B cell (primary cell): ENCODE results near the gene SP100. TPM values are rescaled to one million over a fixed set of nuclear protein-coding genes. Genes with fewer than 3 reads are reported as not detected.
"Not testable (repeated sequence)": the region's sequence is repeated elsewhere in the genome, so short reads cannot be mapped to it uniquely, and the experiment has no call there.

ENCODE experiments used
- ATAC-seq: fragments of 200-7000 bp; cut with Tn5 transposase; one replicate; pipeline ENCODE4 v1.10.0; 2021; ENCODE audit warnings: low read depth, mild to moderate bottlenecking, moderate number of reproducible peaks, moderate library complexity
- CTCF ChIA-PET: fragments of 350-600 bp; sonication (Branson Sonifier 250); formaldehyde crosslinking; loops from one replicate; lab custom pipeline; 2021; ENCODE audit warnings: antibody characterized with exemption, inconsistent platforms; lab: Charles Lee
- POLR2A ChIA-PET: fragments of 350-600 bp; sonication (Branson Sonifier 250); formaldehyde crosslinking; loops from one replicate; lab custom pipeline; 2021; ENCODE audit warnings: antibody characterized with exemption; lab: Charles Lee
- DNase-seq: peaks from one replicate; pipeline ENCODE4 v3.0.0; 2013
- H2AFZ ChIP-seq: 2 replicates; pipeline ENCODE4 v1.6.1; 2012; ENCODE audit warnings: mild to moderate bottlenecking, low read depth, low read length; ENCODE audit not compliant: insufficient read depth, poor library complexity, severe bottlenecking
- H3K27ac ChIP-seq, 2 donors: 1 replicate in 1 of 2; 2 replicates in 1 of 2; pipeline ENCODE4 v1.5.1; 2012 to 2013; ENCODE audit warnings: low read length in 2 of 2, mild to moderate bottlenecking in 2 of 2, moderate library complexity in 1 of 2
- H3K27me3 ChIP-seq, 4 experiments: fragments of 200-600 bp in 1 of 4; sonication (generic) in 1 of 4; replicated peaks in 1 of 4; 1 replicate in 2 of 4; 2 replicates in 2 of 4; pipeline versions ENCODE4 v1.6.1 to v1.7.0; 2013 to 2016; ENCODE audit warnings: low read length in 3 of 4, mild to moderate bottlenecking in 2 of 4, mixed read lengths in 1 of 4, moderate library complexity in 1 of 4; ENCODE audit not compliant: insufficient read depth in 4 of 4, control insufficient read depth in 3 of 4; ENCODE audit errors: control extremely low read depth in 1 of 4
- H3K36me3 ChIP-seq, 2 experiments: replicated peaks in 1 of 2; 1 replicate in 1 of 2; 2 replicates in 1 of 2; pipeline versions ENCODE4 v1.6.1 to v1.7.1; 2013; ENCODE audit warnings: low read length in 1 of 2; ENCODE audit not compliant: insufficient read depth in 2 of 2, control insufficient read depth in 1 of 2; ENCODE audit errors: control extremely low read depth in 1 of 2, extremely low read depth in 1 of 2
- H3K4me1 ChIP-seq, 2 donors: fragments of 200-600 bp in 1 of 2; sonication (generic) in 1 of 2; 1 replicate in 1 of 2; 2 replicates in 1 of 2; pipeline versions ENCODE4 v1.5.1 to v1.6.1; 2013 to 2017; ENCODE audit warnings: low read length in 2 of 2; ENCODE audit not compliant: control insufficient read depth in 2 of 2, insufficient read depth in 2 of 2
- H3K4me2 ChIP-seq: replicated peaks from 2 replicates; pipeline ENCODE3; 2012; ENCODE audit warnings: mild to moderate bottlenecking, low read depth, low read length; ENCODE audit not compliant: poor library complexity, severe bottlenecking
- H3K4me3 ChIP-seq, 5 experiments: fragments of 200-600 bp in 1 of 5; sonication (generic) in 1 of 5; 1 replicate in 3 of 5; 2 replicates in 2 of 5; pipeline versions ENCODE4 v1.5.1 to v1.7.0; 2011 to 2016; ENCODE audit warnings: low read length in 4 of 5, mild to moderate bottlenecking in 4 of 5, low read depth in 2 of 5, control low read depth in 1 of 5, moderate library complexity in 1 of 5; ENCODE audit not compliant: insufficient read depth in 1 of 5; ENCODE audit errors: control extremely low read depth in 1 of 5, extremely low read depth in 1 of 5
- H3K79me2 ChIP-seq: fragments of 200-600 bp; sonication (generic); one replicate; pipeline ENCODE4 v1.6.0; 2016; ENCODE audit warnings: low read length; ENCODE audit not compliant: control insufficient read depth, insufficient read depth
- H3K9ac ChIP-seq: fragments of 200-600 bp; sonication (generic); 2 replicates; pipeline ENCODE4 v1.6.1; 2017; ENCODE audit warnings: mild to moderate bottlenecking, low read length, moderate library complexity
- H3K9me3 ChIP-seq, 3 donors: one replicate each; pipeline versions ENCODE4 v1.6.1 to v1.7.1; 2013; ENCODE audit warnings: low read length in 2 of 3; ENCODE audit not compliant: control insufficient read depth in 2 of 3, insufficient read depth in 1 of 3; ENCODE audit errors: control extremely low read depth in 1 of 3
- H4K20me1 ChIP-seq: 2 replicates; pipeline ENCODE4 v1.6.0; 2012; ENCODE audit warnings: mild to moderate bottlenecking, low read length; ENCODE audit not compliant: insufficient read depth, control insufficient read depth, poor library complexity, severe bottlenecking
- H3K27ac Mint-ChIP-seq: one replicate; pipeline ENCODE4 v1.8.0; 2021; ENCODE audit warnings: mixed read lengths
- H3K27me3 Mint-ChIP-seq: one replicate; pipeline ENCODE4 v1.8.0; 2021; ENCODE audit warnings: mixed read lengths
- H3K4me1 Mint-ChIP-seq: one replicate; pipeline ENCODE4 v1.8.0; 2021; ENCODE audit warnings: mixed read lengths
- H3K4me3 Mint-ChIP-seq: one replicate; pipeline ENCODE4 v1.8.0; 2021; ENCODE audit warnings: mixed read lengths
- H3K9me3 Mint-ChIP-seq: one replicate; pipeline ENCODE4 v1.8.0; 2022; ENCODE audit warnings: mixed read lengths; ENCODE audit not compliant: insufficient read depth
- CTCF ChIP-seq: fragments of 200-600 bp; IDR thresholded peaks from one replicate; pipeline ENCODE4 v1.8.0; 2022; ENCODE audit warnings: antibody characterized with exemption, mild to moderate bottlenecking
- EZH2 ChIP-seq: IDR thresholded peaks from 2 replicates; pipeline ENCODE4 v1.6.1; 2012; ENCODE audit warnings: borderline replicate concordance, low read depth, mild to moderate bottlenecking, moderate library complexity, low read length; ENCODE audit not compliant: insufficient read depth, poor library complexity, severe bottlenecking
- WGBS: methylation state at CpG from one replicate; pipeline ENCODE4 v1.1.5; 2013; ENCODE audit warnings: missing lambda C conversion rate; ENCODE audit not compliant: insufficient coverage; 5-methylcytosine and 5-hydroxymethylcytosine counted together
- intact Hi-C: fragments of 100-400 bp; cut with micrococcal nuclease; formaldehyde crosslinking; loops from one replicate; pipeline ENCODE4 v1.10.0; 2022
- polyA plus RNA-seq: library from polyadenylated mRNA; depleted of rRNA; stranded (reverse); fragments of >200 nt; gene quantifications from 2 replicates; pipeline ENCODE4 v1.2.3, GENCODE V29; 2012
- total RNA-seq, 2 donors: library from RNA; stranded (reverse); fragments of 120-200 nt in 1 of 2; gene quantifications; 1 replicate in 1 of 2; 2 replicates in 1 of 2; pipeline versions ENCODE4 v1.2.3 to v1.2.4, GENCODE V29; 2013 to 2022

Gene SP100
- total and polyA plus RNA-seq, 2 donors (not counting 1 experiment from before 2014, with no cell fraction given), result 209 to 554 TPM

DNA sequence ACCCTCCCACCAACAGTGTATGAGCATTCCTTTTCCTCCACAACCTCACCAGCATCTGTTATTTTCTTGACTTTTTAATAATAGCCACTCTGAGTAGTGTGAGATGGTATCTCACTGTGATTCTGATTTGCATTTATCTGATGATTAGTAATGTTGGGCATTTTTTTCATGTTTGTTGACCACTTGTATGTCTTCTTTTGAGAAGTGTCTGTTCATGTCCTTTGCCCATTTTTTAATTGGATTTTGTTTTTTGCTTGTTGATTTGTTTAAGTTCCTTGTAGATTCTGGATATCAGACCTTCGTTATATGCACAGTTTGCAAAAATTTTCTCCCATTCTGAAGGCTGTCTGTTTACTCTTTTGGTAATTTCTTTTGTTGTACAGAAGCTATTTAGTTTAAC is 59.1 kb downstream of the SP100 start:
- intact Hi-C loops, result no loop called here
- Mint-ChIP-seq H3K4me3 (no peak overlapping the region), H3K4me1 (peaks cover 51% of the 10 kb centered on the region), H3K27me3 (no peaks in the 10 kb centered on the region), H3K9me3 (peaks cover 16% of the 10 kb centered on the region), H3K27ac (peak overlapping the region; percentile 81)
- no peak overlapping the region for H3K4me3 ChIP-seq
- no CpG with 5 or more reads among the region's 1 CpG for WGBS
- ChIA-PET POLR2A (no interaction called here), CTCF (no interaction called here)
- peaks cover 6 to 16% (median 15%) of the 10 kb centered on the region in 3 donors for H3K9me3 ChIP-seq
- peaks cover 18% of the 10 kb centered on the region for H3K79me2 ChIP-seq
- peaks cover 41 to 45% of the 10 kb centered on the region in 2 donors for H3K4me1 ChIP-seq
- no peak overlapping the region for H3K4me2 ChIP-seq
- TF ChIP-seq EZH2 (no peak), CTCF (no peak)
- peak overlapping the region in 1 of 2 donors; percentile 81 for H3K27ac ChIP-seq
- H2AFZ ChIP-seq, result no peak overlapping the region
- H4K20me1 ChIP-seq, result no peaks in the 10 kb centered on the region
- H3K27me3 ChIP-seq, result no peaks in the 10 kb centered on the region
- DNase-seq (no peak), ATAC-seq (no peak)
- no peak overlapping the region for H3K9ac ChIP-seq
- H3K36me3 ChIP-seq, result peaks cover 15 to 63% of the 10 kb centered on the region in 2 experiments

GRCh38 chr2:230485801-230486341 is 69.9 kb downstream of the SP100 start:
- Histone ChIP-seq H3K9ac (no peak overlapping the region), H3K27me3 (no peaks in the 10 kb centered on the region), H3K9me3 (peaks cover 0 to 4% (median 1%) of the 10 kb centered on the region in 3 donors), H4K20me1 (no peaks in the 10 kb centered on the region), H3K4me1 (peaks cover 0 to 6% of the 10 kb centered on the region in 2 donors), H2AFZ (no peak overlapping the region), H3K27ac (peak overlapping the region in 1 of 2 donors; percentile 48), H3K4me3 (no peak overlapping the region), H3K4me2 (peak overlapping the region; percentile 3), H3K36me3 (peaks cover 25 to 74% of the 10 kb centered on the region in 2 experiments), H3K79me2 (peaks cover 70% of the 10 kb centered on the region)
- TF ChIP-seq EZH2 (no peak), CTCF (no peak)
- ATAC-seq, result no peak
- no peaks in the 10 kb centered on the region for H3K27me3 Mint-ChIP-seq
- intact Hi-C loops, result loop anchor here (2.0 kb wide), 1 partner anchor 13 kb away; no protein-coding TSS in a partner anchor
- H3K27ac Mint-ChIP-seq, result peak overlapping the region; percentile 50
- H3K9me3 Mint-ChIP-seq, result peaks cover 4% of the 10 kb centered on the region
- H3K4me1 Mint-ChIP-seq, result peaks cover 44% of the 10 kb centered on the region
- ChIA-PET CTCF (no interaction called here), POLR2A (no interaction called here)
- no peak overlapping the region for H3K4me3 Mint-ChIP-seq
- WGBS, result 89% methylated on average over 1 of the region's 4 CpGs
- no peak for DNase-seq

DNA sequence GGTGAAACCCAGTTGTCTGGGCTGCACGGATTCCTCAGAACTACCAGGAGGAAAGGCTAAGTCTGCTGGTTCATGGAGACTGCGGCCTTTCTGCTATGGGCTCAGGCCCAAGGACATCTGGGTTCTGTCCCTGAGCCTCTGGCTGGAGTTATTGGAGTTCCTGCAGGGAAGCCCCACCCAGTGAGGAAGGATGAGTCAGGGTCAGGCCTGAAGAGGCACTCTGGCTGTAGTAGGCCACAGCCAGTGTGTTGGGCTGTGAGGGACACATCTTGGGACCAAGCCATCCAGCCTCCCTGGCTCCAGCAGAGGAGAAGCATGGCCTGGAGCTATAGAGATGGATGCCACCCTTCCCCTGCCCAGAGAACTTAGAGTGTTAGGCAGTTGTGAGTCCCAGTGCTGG is 75.2 kb downstream of the SP100 start:
- CTCF ChIA-PET, ATAC-seq, H3K4me3 ChIP-seq, H2AFZ ChIP-seq, H4K20me1 ChIP-seq, H3K27me3 ChIP-seq, DNase-seq, H3K9ac ChIP-seq, H3K4me2 ChIP-seq, POLR2A ChIA-PET, H3K9me3 Mint-ChIP-seq, H3K4me3 Mint-ChIP-seq, intact Hi-C loops, H3K4me1 ChIP-seq, H3K27me3 Mint-ChIP-seq: not testable (repeated sequence)
- Histone ChIP-seq H3K9me3 (peaks cover 0 to 12% (median 1%) of the 10 kb centered on the region in 3 donors), H3K36me3 (peaks cover 9 to 74% of the 10 kb centered on the region in 2 experiments), H3K79me2 (peaks cover 61% of the 10 kb centered on the region), H3K27ac (peak overlapping the region in 1 of 2 donors; percentile 45)
- WGBS, result 50% methylated on average over 2 of the region's 2 CpGs
- Mint-ChIP-seq H3K4me1 (peaks cover 57% of the 10 kb centered on the region), H3K27ac (peak overlapping the region; percentile 66)
